Measurements from ENCODE around the gene GRPR.

- TF ChIP-seq, protein P1, sequence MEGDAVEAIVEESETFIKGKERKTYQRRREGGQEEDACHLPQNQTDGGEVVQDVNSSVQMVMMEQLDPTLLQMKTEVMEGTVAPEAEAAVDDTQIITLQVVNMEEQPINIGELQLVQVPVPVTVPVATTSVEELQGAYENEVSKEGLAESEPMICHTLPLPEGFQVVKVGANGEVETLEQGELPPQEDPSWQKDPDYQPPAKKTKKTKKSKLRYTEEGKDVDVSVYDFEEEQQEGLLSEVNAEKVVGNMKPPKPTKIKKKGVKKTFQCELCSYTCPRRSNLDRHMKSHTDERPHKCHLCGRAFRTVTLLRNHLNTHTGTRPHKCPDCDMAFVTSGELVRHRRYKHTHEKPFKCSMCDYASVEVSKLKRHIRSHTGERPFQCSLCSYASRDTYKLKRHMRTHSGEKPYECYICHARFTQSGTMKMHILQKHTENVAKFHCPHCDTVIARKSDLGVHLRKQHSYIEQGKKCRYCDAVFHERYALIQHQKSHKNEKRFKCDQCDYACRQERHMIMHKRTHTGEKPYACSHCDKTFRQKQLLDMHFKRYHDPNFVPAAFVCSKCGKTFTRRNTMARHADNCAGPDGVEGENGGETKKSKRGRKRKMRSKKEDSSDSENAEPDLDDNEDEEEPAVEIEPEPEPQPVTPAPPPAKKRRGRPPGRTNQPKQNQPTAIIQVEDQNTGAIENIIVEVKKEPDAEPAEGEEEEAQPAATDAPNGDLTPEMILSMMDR (optimal IDR thresholded peaks at IDR 0.05 in 1 of 3, IDR thresholded peaks at IDR 0.05 in 1 of 3, conservative IDR thresholded peaks at IDR 0.05 in 1 of 3; ENCODE audit: extremely low read depth in 1 of 3, insufficient read depth in 2 of 3, low read length in 3 of 3), result no peak
- TF ChIP-seq EZH2 (IDR thresholded peaks at IDR 0.05; ENCODE audit: low read length), result no peak
These were observed 22.3 kb downstream of the GRPR start for GRCh38 chrX:16145656-16146055.
